GM12878 (cell line): ENCODE data around the gene CCDC186. TPM values are rescaled to one million over a fixed set of nuclear protein-coding genes. Genes with fewer than 3 reads are reported as not detected.

Source experiments
- ATAC-seq: fragments of 200-7000 bp; cut with Tn5 transposase; 3 replicates; pipeline ENCODE4 v1.9.1; 2020; ENCODE audit warnings: mild to moderate bottlenecking, moderate library complexity
- BruUV-seq: library from RNA; stranded (reverse); fragments of 400-500 nt; replicated peaks from 2 replicates; lab custom pipeline; 2021; lab: Mats Ljungman, UMichigan
- CTCF ChIA-PET: fragments of 300-600 bp; sonication (Branson Sonifier 250); formaldehyde crosslinking; extraction: SDS; loops from one replicate; lab custom pipeline; 2021; ENCODE audit warnings: inconsistent platforms; lab: Yijun Ruan, JAX
- POLR2A ChIA-PET: fragments of 350-600 bp; formaldehyde crosslinking; extraction: SDS; loops from one replicate; lab custom pipeline; 2021; ENCODE audit warnings: inconsistent platforms; lab: Charles Lee
- RAD21 ChIA-PET: fragments of 300-600 bp; sonication (Branson Sonifier 250); formaldehyde crosslinking; loops from one replicate; lab custom pipeline; 2023; ENCODE audit warnings: antibody characterized with exemption; ENCODE audit not compliant: unreplicated experiment; lab: Charles Lee
- SMC1A ChIA-PET: fragments of 300-600 bp; sonication (Branson Sonifier 250); formaldehyde crosslinking; loops from one replicate; lab custom pipeline; 2023; ENCODE audit not compliant: unreplicated experiment, uncharacterized antibody; lab: Charles Lee
- DNase-seq: peaks from one replicate; pipeline ENCODE4 v3.0.0-alpha.2; 2011; ENCODE audit warnings: low read depth, low spot score
- FAIRE-seq: peaks from 3 replicates; lab custom pipeline; 2011; peaks lifted over from hg19 to GRCh38; lab: Jason Lieb, UNC
- H2AFZ ChIP-seq: 2 replicates; pipeline ENCODE4 v1.6.0; 2011; ENCODE audit warnings: low read depth, low read length, control low read depth; ENCODE audit not compliant: control insufficient read depth
- H3K27ac ChIP-seq: 2 replicates; pipeline ENCODE4 v1.5.1; 2011; ENCODE audit warnings: control low read depth; ENCODE audit not compliant: control insufficient read depth, insufficient read depth
- H3K27me3 ChIP-seq, 2 experiments: replicated peaks in 1 of 2; 2 replicates each; pipeline versions ENCODE4 v1.6.0 to v1.6.1; 2011; ENCODE audit warnings: low read length in 1 of 2; ENCODE audit not compliant: control insufficient read depth in 2 of 2, insufficient read depth in 2 of 2
- H3K36me3 ChIP-seq, 2 experiments: 2 replicates each; pipeline ENCODE4 v1.5.1; 2011; ENCODE audit warnings: low read length in 1 of 2; ENCODE audit not compliant: control insufficient read depth in 2 of 2, insufficient read depth in 2 of 2
- H3K4me1 ChIP-seq: 2 replicates; pipeline ENCODE4 v1.6.1; 2011; ENCODE audit warnings: mild to moderate bottlenecking, low read length, moderate library complexity, mixed read lengths; ENCODE audit not compliant: control insufficient read depth, insufficient read depth
- H3K4me2 ChIP-seq: 2 replicates; pipeline ENCODE4 v1.6.0; 2011; ENCODE audit warnings: control low read depth; ENCODE audit not compliant: control insufficient read depth, insufficient read depth
- H3K4me3 ChIP-seq: fragments of 200-600 bp; sonication (generic); 2 replicates; pipeline ENCODE4 v1.5.1; 2016
- H3K79me2 ChIP-seq: 2 replicates; pipeline ENCODE4 v1.6.0; 2011; ENCODE audit warnings: low read length; ENCODE audit not compliant: control insufficient read depth, insufficient read depth
- H3K9ac ChIP-seq: 2 replicates; pipeline ENCODE4 v1.8.0; 2011; ENCODE audit warnings: low read length, control low read depth, mixed read lengths; ENCODE audit not compliant: control insufficient read depth, insufficient read depth
- H3K9me3 ChIP-seq: replicated peaks from 3 replicates; pipeline ENCODE4 v1.5.1; 2011; ENCODE audit warnings: mild to moderate bottlenecking, low read length; ENCODE audit not compliant: control insufficient read depth, insufficient read depth
- H4K20me1 ChIP-seq: 2 replicates; pipeline ENCODE4 v1.6.0; 2011; ENCODE audit not compliant: control insufficient read depth, insufficient read depth
- BRCA1 ChIP-seq: IDR thresholded peaks from 2 replicates; pipeline ENCODE4 v1.6.1; 2011; ENCODE audit warnings: low read depth, low read length, improper control_type of control experiment
- CBFB ChIP-seq: IDR thresholded peaks from 2 replicates; pipeline ENCODE4 v1.6.1; 2016; ENCODE audit warnings: antibody characterized with exemption, low read depth
- CEBPZ ChIP-seq: fragments of 150-350 bp; IDR thresholded peaks from 2 replicates; pipeline ENCODE4 v1.6.1; 2016; ENCODE audit warnings: low read depth, low read length
- CHD4 ChIP-seq: fragments of 200-600 bp; sonication (generic); IDR thresholded peaks from 2 replicates; pipeline ENCODE4 v1.6.1; 2016; ENCODE audit warnings: mild to moderate bottlenecking
- CREB1 ChIP-seq: IDR thresholded peaks from 2 replicates; pipeline ENCODE4 v1.6.1; 2012; ENCODE audit warnings: low read depth, mild to moderate bottlenecking, inconsistent platforms
- FOS ChIP-seq: IDR thresholded peaks from 3 replicates; pipeline ENCODE4 v1.6.1; 2011; ENCODE audit warnings: borderline replicate concordance; ENCODE audit not compliant: insufficient read length; ENCODE audit errors: extremely low read depth
- IKZF1 ChIP-seq: fragments of 450-650 bp; conservative IDR thresholded peaks from 2 replicates; pipeline ENCODE4 v1.6.1; 2017; ENCODE audit warnings: antibody characterized with exemption, mild to moderate bottlenecking
- MYC ChIP-seq: IDR thresholded peaks from 2 replicates; pipeline ENCODE4 v1.6.1; 2011; ENCODE audit warnings: mild to moderate bottlenecking, low read length, moderate library complexity, inconsistent platforms; ENCODE audit not compliant: insufficient read depth, insufficient replicate concordance, insufficient read length, severe bottlenecking
- NRF1 ChIP-seq: conservative IDR thresholded peaks from 2 replicates; pipeline ENCODE4 v1.6.1; 2011; ENCODE audit warnings: mild to moderate bottlenecking, low read depth, low read length, improper control_type of control experiment
- RFX5 ChIP-seq: IDR thresholded peaks from 2 replicates; pipeline ENCODE4 v1.6.1; 2011; ENCODE audit warnings: low read depth, low read length, improper control_type of control experiment
- SMAD1 ChIP-seq: fragments of 450-650 bp; IDR thresholded peaks from 2 replicates; pipeline ENCODE4 v1.6.1; 2018; ENCODE audit warnings: mild to moderate bottlenecking, low read depth; ENCODE audit not compliant: partially characterized antibody
- SMC3 ChIP-seq: IDR thresholded peaks from 2 replicates; pipeline ENCODE4 v1.6.1; 2011; ENCODE audit warnings: low read length, improper control_type of control experiment, borderline replicate concordance
- SPI1 ChIP-seq: IDR thresholded peaks from 2 replicates; pipeline ENCODE4 v1.6.1; 2011; ENCODE audit warnings: low read depth, mild to moderate bottlenecking, low read length, moderate library complexity, borderline replicate concordance; ENCODE audit not compliant: insufficient read depth
- TCF12 ChIP-seq: IDR thresholded peaks from 2 replicates; pipeline ENCODE4 v1.6.1; 2011; ENCODE audit warnings: low read depth, mild to moderate bottlenecking, low read length
- WGBS: methylation state at CpG from one replicate; pipeline ENCODE4 v1.1.6; 2016; ENCODE audit warnings: low lambda C conversion rate; ENCODE audit not compliant: insufficient replicate concordance, insufficient coverage; ENCODE audit errors: missing lambda C conversion rate; 5-methylcytosine and 5-hydroxymethylcytosine counted together
- in situ Hi-C: fragments of 300-500 bp; cut with MboI; formaldehyde crosslinking; loops from 9 replicates; pipeline ENCODE4 v1.14.3; 2018; ENCODE audit warnings: mixed read lengths
- intact Hi-C: fragments of 100-400 bp; cut with micrococcal nuclease; formaldehyde crosslinking; loops from one replicate; pipeline ENCODE4 v1.14.2; 2022; ENCODE audit not compliant: unreplicated experiment
- polyA plus RNA-seq, 11 experiments: library from polyadenylated mRNA; depleted of rRNA in 4 of 11; unstranded in 6 of 11; stranded (reverse) in 5 of 11; fragments of >200 nt; fragmentation: Nextera tagmentation in 4 of 11; fragmentation: Illumina TruSeq in 1 of 11; extraction: Ambion mirVana in 4 of 11; extraction: Trizol in 1 of 11; gene quantifications; 1 replicate in 1 of 11; 2 replicates in 10 of 11; pipeline versions ENCODE4 v1.2.1 to v1.2.3, GENCODE V29; 2011 to 2016; ENCODE audit warnings: inconsistent platforms in 2 of 11, missing spikeins in 2 of 11, low read depth in 1 of 11
- total RNA-seq, 4 experiments: library from RNA; depleted of rRNA in 3 of 4; stranded (reverse); fragments of >200 nt in 3 of 4; fragmentation: Illumina TruSeq in 1 of 4; extraction: Trizol in 1 of 4; gene quantifications; 2 replicates each; pipeline versions ENCODE4 v1.2.1 to v1.2.3, GENCODE V29; 2013 to 2021

The CCDC186 gene
- total and polyA plus RNA-seq, 10 of the 15 experiments (the other 5 are each of a cell fraction or from before 2014, with no cell fraction given), result 3.5 to 13.1 (median 7.3) TPM

GRCh38 chr10:114083040-114083439, 91.0 kb downstream of the CCDC186 start:
- BruUV-seq, result no TSS peak
- no peaks in the 10 kb centered on the region for H3K79me2 ChIP-seq
- 96% methylated on average over 5 of the region's 5 CpGs for WGBS
- POLR2A ChIA-PET, result no interaction called here
- H3K9ac ChIP-seq, result no peak overlapping the region
- no peak overlapping the region for H3K4me2 ChIP-seq
- H3K4me3 ChIP-seq, result no peak overlapping the region
- FAIRE-seq, result no peak
- intact Hi-C loops, result no loop called here
- CTCF ChIA-PET, result no interaction called here
- in situ Hi-C loops, result no loop called here
- no peak for TF ChIP-seq SMC3
- TF ChIP-seq RFX5, result no peak
- TF ChIP-seq SPI1, result no peak
- TF ChIP-seq CHD4, result no peak
- no peak for TF ChIP-seq TCF12
- no peak for TF ChIP-seq CBFB
- no peaks in the 10 kb centered on the region for H4K20me1 ChIP-seq
- RAD21 ChIA-PET, result no interaction called here
- H3K36me3 ChIP-seq, result no peaks in the 10 kb centered on the region
- H3K27me3 ChIP-seq, result no peaks in the 10 kb centered on the region
- H3K27ac ChIP-seq, result no peak overlapping the region
- H3K4me1 ChIP-seq, result no peaks in the 10 kb centered on the region; the same call in 1 of the 2 replicates
- ATAC-seq, result no peak
- H2AFZ ChIP-seq, result no peak overlapping the region
- SMC1A ChIA-PET, result interaction anchor here (1.6 kb wide), 1 partner anchor 13 kb away, joined by 4 read pairs; no protein-coding TSS in a partner anchor
- no peak for DNase-seq
- H3K9me3 ChIP-seq, result no peaks in the 10 kb centered on the region; the same call in 2 of the 3 replicates

- no peaks in the 10 kb centered on the region for H3K36me3 ChIP-seq
- CTCF ChIA-PET, result interaction anchor here (1.3 kb wide), 1 partner anchor 16 kb away, joined by 3 read pairs; no protein-coding TSS in a partner anchor
Measured at GRCh38 chr10:114081911-114082583, 92.0 kb downstream of the CCDC186 start.

More at GRCh38 chr10:114081911-114082583, 92.0 kb downstream of the CCDC186 start:
- DNase-seq (no peak), FAIRE-seq (no peak)
- H3K79me2 ChIP-seq, result no peaks in the 10 kb centered on the region
- ChIA-PET POLR2A (interaction anchor here (0.7 to 1.1 kb wide), 2 partner anchors 128 to 151 kb away, joined by 3 read pairs; no protein-coding TSS in a partner anchor), SMC1A (interaction anchor here (0.7 to 2.5 kb wide), 4 partner anchors 10 to 40 kb away, joined by 3 to 15 read pairs (median 4); no protein-coding TSS in a partner anchor)
- WGBS, result 61% methylated on average over 8 of the region's 8 CpGs
- no peak overlapping the region for H2AFZ ChIP-seq
- intact Hi-C loops, result no loop called here
- TF ChIP-seq SMAD1 (no peak), CEBPZ (no peak), BRCA1 (no peak), CREB1 (no peak), MYC (no peak), NRF1 (no peak), IKZF1 (no peak), FOS (no peak)
- TF ChIP-seq, all 136 proteins: peak for 0
- no TSS peak for BruUV-seq
- Histone ChIP-seq H3K27me3 (no peaks in the 10 kb centered on the region), H3K9me3 (no peaks in the 10 kb centered on the region; the same call in 2 of the 3 replicates), H3K4me3 (no peak overlapping the region), H3K9ac (no peak overlapping the region), H3K27ac (no peak overlapping the region), H3K4me1 (no peaks in the 10 kb centered on the region; the same call in 1 of the 2 replicates), H4K20me1 (no peaks in the 10 kb centered on the region), H3K4me2 (no peak overlapping the region)
- in situ Hi-C loops, result no loop called here
- no peak for ATAC-seq
- RAD21 ChIA-PET, result interaction anchor here (1.1 kb wide), 1 partner anchor 14 kb away, joined by 3 read pairs; no protein-coding TSS in a partner anchor
